HepG2 (cell line): ENCODE measurements around the gene CASP1. TPM values are rescaled to one million over a fixed set of nuclear protein-coding genes. Genes with fewer than 3 reads are reported as not detected.

Experiments
- NR2F1 ChIP-seq, 2 experiments: fragments of 450-650 bp in 1 of 2; formaldehyde crosslinking in 1 of 2; IDR thresholded peaks; 2 replicates each; pipeline versions ENCODE4 v1.5.0 to v1.6.1; 2016 to 2020; ENCODE audit warnings: mild to moderate bottlenecking in 1 of 2, missing compliant biosample characterization in 1 of 2, missing genetic modification reagents in 1 of 2, moderate library complexity in 1 of 2
- POGZ ChIP-seq: sonication (generic); formaldehyde crosslinking; IDR thresholded peaks from 2 replicates; pipeline ENCODE4 v1.4.0; 2020; ENCODE audit warnings: mild to moderate bottlenecking, missing genetic modification reagents
- U2AF1 ChIP-seq: fragments of 200-400 bp; formaldehyde crosslinking; optimal IDR thresholded peaks from 2 replicates; pipeline ENCODE3; 2017; ENCODE audit warnings: mild to moderate bottlenecking, low read depth, low read length
- ZKSCAN8 ChIP-seq: IDR thresholded peaks from 2 replicates; pipeline ENCODE4 v1.6.1; 2016; ENCODE audit warnings: borderline replicate concordance, missing genetic modification reagents, missing compliant biosample characterization
- ZNF17 ChIP-seq: sonication (generic); formaldehyde crosslinking; IDR thresholded peaks from 2 replicates; pipeline ENCODE4 v1.5.0; 2020; ENCODE audit warnings: mild to moderate bottlenecking, missing genetic modification reagents
- ZNF619 ChIP-seq: sonication (generic); formaldehyde crosslinking; IDR thresholded peaks from 2 replicates; pipeline ENCODE4 v1.4.0; 2020; ENCODE audit warnings: mild to moderate bottlenecking, missing genetic modification reagents
- ZNF629 ChIP-seq: sonication (generic); formaldehyde crosslinking; conservative IDR thresholded peaks from 2 replicates; pipeline ENCODE4 v1.5.0; 2020; ENCODE audit warnings: missing genetic modification reagents
- polyA plus RNA-seq, 8 experiments: library from polyadenylated mRNA; depleted of rRNA in 3 of 8; stranded (reverse) in 7 of 8; unstranded in 1 of 8; fragments of >200 nt; fragmentation: Illumina TruSeq in 4 of 8; extraction: Trizol in 4 of 8; gene quantifications; 2 replicates each; pipeline versions ENCODE4 v1.2.1 to v1.2.3, GENCODE V29; 2011 to 2016; ENCODE audit warnings: low read depth in 4 of 8, missing spikeins in 1 of 8, mixed read lengths in 1 of 8; ENCODE audit not compliant: insufficient read depth in 1 of 8
- total RNA-seq, 5 experiments: library from RNA; depleted of rRNA; stranded (reverse); fragments of >200 nt; fragmentation: Illumina TruSeq; extraction: Trizol; gene quantifications; 2 replicates each; pipeline ENCODE4 v1.2.3, GENCODE V29; 2016; ENCODE audit warnings: low read depth in 1 of 5
- TF ChIP-seq, protein P1 (sequence below): IDR thresholded peaks from 2 replicates; pipeline ENCODE4 v1.6.1; 2016; ENCODE audit warnings: low read depth
- TF ChIP-seq, protein P2 (sequence below): sonication (generic); formaldehyde crosslinking; IDR thresholded peaks from 2 replicates; pipeline ENCODE4 v1.8.1; 2022; ENCODE audit warnings: low read depth, mild to moderate bottlenecking, missing genetic modification reagents
- TF ChIP-seq, protein P3 (sequence below): sonication (generic); formaldehyde crosslinking; conservative IDR thresholded peaks from 2 replicates; pipeline ENCODE4 v1.8.1; 2023; ENCODE audit warnings: missing genetic modification reagents
- TF ChIP-seq, protein P4 (sequence below): sonication (generic); formaldehyde crosslinking; IDR thresholded peaks from one replicate; pipeline ENCODE4 v1.5.1; 2020; ENCODE audit warnings: mild to moderate bottlenecking, missing genetic modification reagents; ENCODE audit errors: not compliant biosample characterization

Gene CASP1
- total and polyA plus RNA-seq, 2 of the 13 experiments (the other 11 are each of a cell fraction or from before 2014, with no cell fraction given) = 0.34 to 5.2 TPM

DNA sequence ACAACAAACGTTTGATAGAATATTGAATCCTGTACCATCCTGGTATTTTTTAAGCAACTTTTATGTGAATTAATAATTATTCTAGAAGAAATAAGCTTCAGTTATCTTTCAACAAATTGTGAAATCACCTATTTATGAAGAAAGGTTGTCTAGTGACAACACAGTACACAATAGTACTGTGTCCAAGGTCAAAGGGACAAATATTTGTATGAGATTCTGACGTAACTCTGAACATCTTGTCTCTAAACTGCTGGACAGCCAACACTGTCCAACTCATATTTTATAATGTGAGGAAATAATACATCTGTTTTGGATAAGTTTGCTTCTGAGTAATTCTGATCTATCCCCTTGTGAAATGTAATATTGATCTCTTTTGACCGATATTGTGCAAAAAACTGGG lies 30.9 kb downstream of the CASP1 start (continued):
- TF ChIP-seq, protein P1, sequence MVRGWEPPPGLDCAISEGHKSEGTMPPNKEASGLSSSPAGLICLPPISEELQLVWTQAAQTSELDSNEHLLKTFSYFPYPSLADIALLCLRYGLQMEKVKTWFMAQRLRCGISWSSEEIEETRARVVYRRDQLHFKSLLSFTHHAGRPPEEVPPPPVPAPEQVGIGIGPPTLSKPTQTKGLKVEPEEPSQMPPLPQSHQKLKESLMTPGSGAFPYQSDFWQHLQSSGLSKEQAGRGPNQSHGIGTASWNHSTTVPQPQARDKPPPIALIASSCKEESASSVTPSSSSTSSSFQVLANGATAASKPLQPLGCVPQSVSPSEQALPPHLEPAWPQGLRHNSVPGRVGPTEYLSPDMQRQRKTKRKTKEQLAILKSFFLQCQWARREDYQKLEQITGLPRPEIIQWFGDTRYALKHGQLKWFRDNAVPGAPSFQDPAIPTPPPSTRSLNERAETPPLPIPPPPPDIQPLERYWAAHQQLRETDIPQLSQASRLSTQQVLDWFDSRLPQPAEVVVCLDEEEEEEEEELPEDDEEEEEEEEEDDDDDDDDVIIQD (CRISPR knock-in tag) = peak; percentile 67; the same call in 1 of the 2 replicates
- TF ChIP-seq NR2F1 (CRISPR knock-in tag; IDR thresholded peaks at IDR 0.05) (peak in 1 of 2 experiments; percentile 40; a peak in 1 of 4 replicates), ZNF629 (no peak), ZKSCAN8 (CRISPR knock-in tag) (no peak), POGZ (0 out of 2 replicates have a peak, but pooled peaks have one; percentile 40), ZNF17 (CRISPR knock-in tag) (no peak), U2AF1 (no peak), ZNF619 (CRISPR knock-in tag) (no peak)
- TF ChIP-seq, protein P2, sequence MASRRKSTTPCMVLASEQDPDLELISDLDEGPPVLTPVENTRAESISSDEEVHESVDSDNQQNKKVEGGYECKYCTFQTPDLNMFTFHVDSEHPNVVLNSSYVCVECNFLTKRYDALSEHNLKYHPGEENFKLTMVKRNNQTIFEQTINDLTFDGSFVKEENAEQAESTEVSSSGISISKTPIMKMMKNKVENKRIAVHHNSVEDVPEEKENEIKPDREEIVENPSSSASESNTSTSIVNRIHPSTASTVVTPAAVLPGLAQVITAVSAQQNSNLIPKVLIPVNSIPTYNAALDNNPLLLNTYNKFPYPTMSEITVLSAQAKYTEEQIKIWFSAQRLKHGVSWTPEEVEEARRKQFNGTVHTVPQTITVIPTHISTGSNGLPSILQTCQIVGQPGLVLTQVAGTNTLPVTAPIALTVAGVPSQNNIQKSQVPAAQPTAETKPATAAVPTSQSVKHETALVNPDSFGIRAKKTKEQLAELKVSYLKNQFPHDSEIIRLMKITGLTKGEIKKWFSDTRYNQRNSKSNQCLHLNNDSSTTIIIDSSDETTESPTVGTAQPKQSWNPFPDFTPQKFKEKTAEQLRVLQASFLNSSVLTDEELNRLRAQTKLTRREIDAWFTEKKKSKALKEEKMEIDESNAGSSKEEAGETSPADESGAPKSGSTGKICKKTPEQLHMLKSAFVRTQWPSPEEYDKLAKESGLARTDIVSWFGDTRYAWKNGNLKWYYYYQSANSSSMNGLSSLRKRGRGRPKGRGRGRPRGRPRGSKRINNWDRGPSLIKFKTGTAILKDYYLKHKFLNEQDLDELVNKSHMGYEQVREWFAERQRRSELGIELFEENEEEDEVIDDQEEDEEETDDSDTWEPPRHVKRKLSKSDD (CRISPR knock-in tag) = no peak
- TF ChIP-seq, protein P3, sequence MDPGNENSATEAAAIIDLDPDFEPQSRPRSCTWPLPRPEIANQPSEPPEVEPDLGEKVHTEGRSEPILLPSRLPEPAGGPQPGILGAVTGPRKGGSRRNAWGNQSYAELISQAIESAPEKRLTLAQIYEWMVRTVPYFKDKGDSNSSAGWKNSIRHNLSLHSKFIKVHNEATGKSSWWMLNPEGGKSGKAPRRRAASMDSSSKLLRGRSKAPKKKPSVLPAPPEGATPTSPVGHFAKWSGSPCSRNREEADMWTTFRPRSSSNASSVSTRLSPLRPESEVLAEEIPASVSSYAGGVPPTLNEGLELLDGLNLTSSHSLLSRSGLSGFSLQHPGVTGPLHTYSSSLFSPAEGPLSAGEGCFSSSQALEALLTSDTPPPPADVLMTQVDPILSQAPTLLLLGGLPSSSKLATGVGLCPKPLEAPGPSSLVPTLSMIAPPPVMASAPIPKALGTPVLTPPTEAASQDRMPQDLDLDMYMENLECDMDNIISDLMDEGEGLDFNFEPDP = no peak
- TF ChIP-seq, protein P4, sequence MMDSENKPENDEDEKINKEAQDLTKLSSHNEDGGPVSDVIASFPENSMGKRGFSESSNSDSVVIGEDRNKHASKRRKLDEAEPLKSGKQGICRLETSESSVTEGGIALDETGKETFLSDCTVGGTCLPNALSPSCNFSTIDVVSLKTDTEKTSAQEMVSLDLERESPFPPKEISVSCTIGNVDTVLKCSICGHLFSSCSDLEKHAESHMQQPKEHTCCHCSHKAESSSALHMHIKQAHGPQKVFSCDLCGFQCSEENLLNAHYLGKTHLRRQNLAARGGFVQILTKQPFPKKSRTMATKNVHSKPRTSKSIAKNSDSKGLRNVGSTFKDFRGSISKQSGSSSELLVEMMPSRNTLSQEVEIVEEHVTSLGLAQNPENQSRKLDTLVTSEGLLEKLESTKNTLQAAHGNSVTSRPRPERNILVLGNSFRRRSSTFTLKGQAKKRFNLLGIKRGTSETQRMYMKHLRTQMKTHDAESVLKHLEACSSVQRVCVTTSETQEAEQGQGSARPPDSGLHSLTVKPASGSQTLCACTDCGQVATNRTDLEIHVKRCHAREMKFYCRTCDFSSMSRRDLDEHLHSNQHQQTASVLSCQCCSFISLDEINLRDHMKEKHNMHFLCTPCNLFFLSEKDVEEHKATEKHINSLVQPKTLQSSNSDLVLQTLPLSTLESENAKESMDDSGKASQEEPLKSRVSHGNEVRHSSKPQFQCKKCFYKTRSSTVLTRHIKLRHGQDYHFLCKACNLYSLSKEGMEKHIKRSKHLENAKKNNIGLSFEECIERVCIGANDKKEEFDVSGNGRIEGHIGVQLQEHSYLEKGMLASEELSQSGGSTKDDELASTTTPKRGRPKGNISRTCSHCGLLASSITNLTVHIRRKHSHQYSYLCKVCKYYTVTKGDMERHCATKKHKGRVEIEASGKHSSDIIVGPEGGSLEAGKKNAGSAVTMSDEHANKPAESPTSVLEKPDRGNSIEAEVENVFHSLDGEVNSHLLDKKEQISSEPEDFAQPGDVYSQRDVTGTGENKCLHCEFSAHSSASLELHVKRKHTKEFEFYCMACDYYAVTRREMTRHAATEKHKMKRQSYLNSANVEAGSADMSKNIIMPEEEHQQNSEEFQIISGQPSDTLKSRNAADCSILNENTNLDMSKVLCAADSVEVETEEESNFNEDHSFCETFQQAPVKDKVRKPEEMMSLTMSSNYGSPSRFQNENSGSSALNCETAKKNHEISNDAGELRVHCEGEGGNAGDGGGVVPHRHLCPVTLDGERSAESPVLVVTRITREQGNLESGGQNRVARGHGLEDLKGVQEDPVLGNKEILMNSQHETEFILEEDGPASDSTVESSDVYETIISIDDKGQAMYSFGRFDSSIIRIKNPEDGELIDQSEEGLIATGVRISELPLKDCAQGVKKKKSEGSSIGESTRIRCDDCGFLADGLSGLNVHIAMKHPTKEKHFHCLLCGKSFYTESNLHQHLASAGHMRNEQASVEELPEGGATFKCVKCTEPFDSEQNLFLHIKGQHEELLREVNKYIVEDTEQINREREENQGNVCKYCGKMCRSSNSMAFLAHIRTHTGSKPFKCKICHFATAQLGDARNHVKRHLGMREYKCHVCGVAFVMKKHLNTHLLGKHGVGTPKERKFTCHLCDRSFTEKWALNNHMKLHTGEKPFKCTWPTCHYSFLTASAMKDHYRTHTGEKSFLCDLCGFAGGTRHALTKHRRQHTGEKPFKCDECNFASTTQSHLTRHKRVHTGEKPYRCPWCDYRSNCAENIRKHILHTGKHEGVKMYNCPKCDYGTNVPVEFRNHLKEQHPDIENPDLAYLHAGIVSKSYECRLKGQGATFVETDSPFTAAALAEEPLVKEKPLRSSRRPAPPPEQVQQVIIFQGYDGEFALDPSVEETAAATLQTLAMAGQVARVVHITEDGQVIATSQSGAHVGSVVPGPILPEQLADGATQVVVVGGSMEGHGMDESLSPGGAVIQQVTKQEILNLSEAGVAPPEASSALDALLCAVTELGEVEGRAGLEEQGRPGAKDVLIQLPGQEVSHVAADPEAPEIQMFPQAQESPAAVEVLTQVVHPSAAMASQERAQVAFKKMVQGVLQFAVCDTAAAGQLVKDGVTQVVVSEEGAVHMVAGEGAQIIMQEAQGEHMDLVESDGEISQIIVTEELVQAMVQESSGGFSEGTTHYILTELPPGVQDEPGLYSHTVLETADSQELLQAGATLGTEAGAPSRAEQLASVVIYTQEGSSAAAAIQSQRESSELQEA (CRISPR knock-in tag) = no peak
